COR-L47 (cell line): ENCODE data around the gene CLP1.
"Not testable (repeated sequence)": the region's sequence is repeated elsewhere in the genome, so short reads cannot be mapped to it uniquely, and the experiment has no call there.

Experiments used
- DNase-seq: peaks from one replicate; lab custom pipeline; 2025; lab: John Stamatoyannopoulos, UW

CLP1 gene

GRCh38 chr11:57641011-57641807 lies 16.4 kb upstream of the CLP1 start:
- DNase-seq = no peak

GRCh38 chr11:57643802-57644201 lies 13.8 kb upstream of the CLP1 start:
- DNase-seq = no peak

- DNase-seq = peak; percentile 72
Observed at GRCh38 chr11:57644748-57645688, 12.5 kb upstream of the CLP1 start.

GRCh38 chr11:57645689-57646085 lies 11.9 kb upstream of the CLP1 start:
- no peak for DNase-seq

GRCh38 chr11:57646194-57646798 lies 11.3 kb upstream of the CLP1 start:
- DNase-seq = no peak

- no peak for DNase-seq
Observed at GRCh38 chr11:57646799-57647303, 10.7 kb upstream of the CLP1 start.

- no peak for DNase-seq
Observed at GRCh38 chr11:57647372-57647771, 10.2 kb upstream of the CLP1 start.

GRCh38 chr11:57647960-57648800 lies 9.4 kb upstream of the CLP1 start:
- DNase-seq = no peak

GRCh38 chr11:57648801-57649735 lies 8.5 kb upstream of the CLP1 start:
- no peak for DNase-seq

- DNase-seq = no peak
Observed at GRCh38 chr11:57649826-57650738, 7.5 kb upstream of the CLP1 start, which contains the start of gene YPEL4. Gene YPEL4 (minus strand): TSS chr11:57649912. CDS start chr11:57647107, 2,805 bp downstream.

GRCh38 chr11:57650739-57651090 lies 6.8 kb upstream of the CLP1 start:
- no peak for DNase-seq

GRCh38 chr11:57651408-57651807 lies 6.2 kb upstream of the CLP1 start:
- no peak for DNase-seq

GRCh38 chr11:57652230-57652629 lies 5.3 kb upstream of the CLP1 start:
- not testable (repeated sequence) for DNase-seq

GRCh38 chr11:57652662-57653061 lies 4.9 kb upstream of the CLP1 start:
- DNase-seq = no peak

- no peak for DNase-seq
Observed at GRCh38 chr11:57653163-57653562, 4.4 kb upstream of the CLP1 start.

GRCh38 chr11:57656885-57657193 lies 723 bp upstream of the CLP1 start:
- no peak for DNase-seq

GRCh38 chr11:57658023-57658361 lies 430 bp downstream of the CLP1 start:
- DNase-seq = no peak

GRCh38 chr11:57659669-57660068 lies 2.1 kb downstream of the CLP1 start:
- no peak for DNase-seq

- no peak for DNase-seq
Observed at GRCh38 chr11:57662893-57663292, 5.3 kb downstream of the CLP1 start.

- DNase-seq = no peak
Observed at GRCh38 chr11:57663975-57664374, 6.4 kb downstream of the CLP1 start.
